ENCODE results near the gene ANKRD18B. TPM values are rescaled to one million over a fixed set of nuclear protein-coding genes. Genes with fewer than 3 reads are reported as not detected.

ANKRD18B gene
- total and polyA plus RNA-seq, 10 of the 15 experiments (the other 5 are each of a cell fraction or from before 2014, with no cell fraction given), result not detected

DNA sequence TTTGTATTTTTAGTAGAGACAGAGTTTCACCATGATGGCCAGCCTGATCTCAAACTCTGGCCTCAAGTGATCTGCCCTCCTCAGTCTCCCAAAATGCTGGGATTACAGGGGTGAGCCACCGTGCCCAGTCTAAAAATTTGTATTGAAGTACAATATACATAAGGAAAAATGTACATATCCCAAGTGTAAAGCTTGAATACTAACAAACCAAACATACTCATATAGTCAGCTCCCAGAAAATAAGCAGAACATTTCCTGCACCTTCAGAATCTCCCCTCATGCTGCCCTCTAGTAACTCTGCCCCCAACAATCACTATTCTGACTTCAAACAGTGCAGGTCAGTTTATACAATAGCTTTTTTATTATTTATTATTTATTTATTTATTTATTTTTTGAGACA, 48.7 kb upstream of the ANKRD18B start:
- ChIA-PET CTCF (interaction anchor here (0.7 to 2.5 kb wide), 6 partner anchors 8 to 59 kb away, joined by 3 to 16 read pairs (median 4); no protein-coding TSS in a partner anchor), RAD21 (ENCODE audit: unreplicated experiment) (interaction anchor here (2.1 kb wide), 1 partner anchor 72 kb away, joined by 5 read pairs; no protein-coding TSS in a partner anchor), SMC1A (ENCODE audit: uncharacterized antibody, unreplicated experiment) (interaction anchor here (0.7 to 1.0 kb wide), 2 partner anchors 8 to 11 kb away, joined by 3 to 4 read pairs; no protein-coding TSS in a partner anchor), POLR2A (interaction anchor here (2.7 kb wide), 1 partner anchor 11 kb away, joined by 12 read pairs; no protein-coding TSS in a partner anchor)
- ATAC-seq (no peak), DNase-seq (ENCODE audit: low read depth, low spot score) (no peak), FAIRE-seq (no peak)
- TF ChIP-seq IKZF1 (conservative IDR thresholded peaks at IDR 0.05) (no peak), SMARCA5 (IDR thresholded peaks at IDR 0.05) (no peak), ETV6 (conservative IDR thresholded peaks at IDR 0.05 in 1 of 2, IDR thresholded peaks at IDR 0.05 in 1 of 2; ENCODE audit: borderline replicate concordance in 1 of 2, low read depth in 1 of 2) (no peak), SREBF2 (IDR thresholded peaks at IDR 0.05; ENCODE audit: low read length) (no peak), YY1 (IDR thresholded peaks at IDR 0.05; ENCODE audit: low read depth, low read length) (no peak), PAX8 (IDR thresholded peaks at IDR 0.05) (no peak)
- TF ChIP-seq, protein P1, sequence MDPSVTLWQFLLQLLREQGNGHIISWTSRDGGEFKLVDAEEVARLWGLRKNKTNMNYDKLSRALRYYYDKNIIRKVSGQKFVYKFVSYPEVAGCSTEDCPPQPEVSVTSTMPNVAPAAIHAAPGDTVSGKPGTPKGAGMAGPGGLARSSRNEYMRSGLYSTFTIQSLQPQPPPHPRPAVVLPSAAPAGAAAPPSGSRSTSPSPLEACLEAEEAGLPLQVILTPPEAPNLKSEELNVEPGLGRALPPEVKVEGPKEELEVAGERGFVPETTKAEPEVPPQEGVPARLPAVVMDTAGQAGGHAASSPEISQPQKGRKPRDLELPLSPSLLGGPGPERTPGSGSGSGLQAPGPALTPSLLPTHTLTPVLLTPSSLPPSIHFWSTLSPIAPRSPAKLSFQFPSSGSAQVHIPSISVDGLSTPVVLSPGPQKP (IDR thresholded peaks at IDR 0.05; ENCODE audit: low read depth, low read length), result no peak
- TF ChIP-seq, protein P2, sequence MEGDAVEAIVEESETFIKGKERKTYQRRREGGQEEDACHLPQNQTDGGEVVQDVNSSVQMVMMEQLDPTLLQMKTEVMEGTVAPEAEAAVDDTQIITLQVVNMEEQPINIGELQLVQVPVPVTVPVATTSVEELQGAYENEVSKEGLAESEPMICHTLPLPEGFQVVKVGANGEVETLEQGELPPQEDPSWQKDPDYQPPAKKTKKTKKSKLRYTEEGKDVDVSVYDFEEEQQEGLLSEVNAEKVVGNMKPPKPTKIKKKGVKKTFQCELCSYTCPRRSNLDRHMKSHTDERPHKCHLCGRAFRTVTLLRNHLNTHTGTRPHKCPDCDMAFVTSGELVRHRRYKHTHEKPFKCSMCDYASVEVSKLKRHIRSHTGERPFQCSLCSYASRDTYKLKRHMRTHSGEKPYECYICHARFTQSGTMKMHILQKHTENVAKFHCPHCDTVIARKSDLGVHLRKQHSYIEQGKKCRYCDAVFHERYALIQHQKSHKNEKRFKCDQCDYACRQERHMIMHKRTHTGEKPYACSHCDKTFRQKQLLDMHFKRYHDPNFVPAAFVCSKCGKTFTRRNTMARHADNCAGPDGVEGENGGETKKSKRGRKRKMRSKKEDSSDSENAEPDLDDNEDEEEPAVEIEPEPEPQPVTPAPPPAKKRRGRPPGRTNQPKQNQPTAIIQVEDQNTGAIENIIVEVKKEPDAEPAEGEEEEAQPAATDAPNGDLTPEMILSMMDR (IDR thresholded peaks at IDR 0.05 in 2 of 3, conservative IDR thresholded peaks at IDR 0.05 in 1 of 3; ENCODE audit: control insufficient read depth in 2 of 3, extremely low read depth in 1 of 3, insufficient read depth in 1 of 3, low read depth in 3 of 3, low read length in 3 of 3), result no peak
- H3K27ac ChIP-seq (ENCODE audit: control insufficient read depth, insufficient read depth), result no peak overlapping the region
- BruUV-seq (replicated peaks), result no TSS peak
- no peak overlapping the region for H3K4me2 ChIP-seq (ENCODE audit: control insufficient read depth, insufficient read depth)
- WGBS (ENCODE audit: insufficient coverage, insufficient replicate concordance, low lambda C conversion rate, missing lambda C conversion rate), result 100% methylated on average over 1 of the region's 1 CpG
- H3K79me2 ChIP-seq (ENCODE audit: control insufficient read depth, insufficient read depth, low read length), result peaks cover 22% of the 10 kb centered on the region
- H3K9me3 ChIP-seq (replicated peaks; ENCODE audit: control insufficient read depth, insufficient read depth, low read length), result no peaks in the 10 kb centered on the region
- no peaks in the 10 kb centered on the region for H3K27me3 ChIP-seq (replicated peaks in 1 of 2; ENCODE audit: control insufficient read depth in 2 of 2, insufficient read depth in 2 of 2, low read length in 1 of 2)
- H3K36me3 ChIP-seq (ENCODE audit: control insufficient read depth in 2 of 2, insufficient read depth in 2 of 2, low read length in 1 of 2), result no peaks in the 10 kb centered on the region; a peak in 2 of 4 replicates
- H3K9ac ChIP-seq (ENCODE audit: control insufficient read depth, insufficient read depth, low read length), result no peak overlapping the region
- in situ Hi-C loops (cut with MboI) (no loop called here), intact Hi-C loops (cut with micrococcal nuclease; ENCODE audit: unreplicated experiment) (no loop called here)
- no peak overlapping the region for H2AFZ ChIP-seq (ENCODE audit: control insufficient read depth, low read depth, low read length)
- H4K20me1 ChIP-seq (ENCODE audit: control insufficient read depth, insufficient read depth), result no peaks in the 10 kb centered on the region
- peaks cover 7% of the 10 kb centered on the region for H3K4me1 ChIP-seq (ENCODE audit: control insufficient read depth, insufficient read depth, low read length)
- no peak overlapping the region for H3K4me3 ChIP-seq

Measured in GM12878 (cell line).